Measurements from ENCODE around the gene TECPR2.
A peak's percentile ranks its signal among the peaks of the same experiment; 100 is the strongest.
"Not testable (repeated sequence)": the region's sequence is repeated elsewhere in the genome, so short reads cannot be mapped to it uniquely, and the experiment has no call there.

TECPR2 gene

GRCh38 chr14:102320671-102321455 is 41.9 kb upstream of the TECPR2 start:
- no peak for TF ChIP-seq POLR2A (IDR thresholded peaks at IDR 0.05; ENCODE audit: low read length)
- TF ChIP-seq GATA1 (IDR thresholded peaks at IDR 0.05; ENCODE audit: low read depth, low read length), result no peak
- DNase-seq, result no peak

- TF ChIP-seq GATA1 (IDR thresholded peaks at IDR 0.05; ENCODE audit: low read depth, low read length), result no peak
- TF ChIP-seq POLR2A (IDR thresholded peaks at IDR 0.05; ENCODE audit: low read length), result no peak
- no peak for DNase-seq
These were observed 41.0 kb upstream of the TECPR2 start for GRCh38 chr14:102321456-102322422.

- TF ChIP-seq GATA1 (IDR thresholded peaks at IDR 0.05; ENCODE audit: low read depth, low read length) (no peak), POLR2A (IDR thresholded peaks at IDR 0.05; ENCODE audit: low read length) (no peak)
- peak; percentile 57 to 59 for DNase-seq
These were observed 39.6 kb upstream of the TECPR2 start for GRCh38 chr14:102323102-102323501.

GRCh38 chr14:102325791-102326345 is 36.9 kb upstream of the TECPR2 start:
- TF ChIP-seq GATA1 (IDR thresholded peaks at IDR 0.05; ENCODE audit: low read depth, low read length), result no peak
- TF ChIP-seq POLR2A (IDR thresholded peaks at IDR 0.05; ENCODE audit: low read length), result no peak
- DNase-seq, result no peak

- TF ChIP-seq POLR2A (IDR thresholded peaks at IDR 0.05; ENCODE audit: low read length) (no peak), GATA1 (IDR thresholded peaks at IDR 0.05; ENCODE audit: low read depth, low read length) (no peak)
These were observed 36.2 kb upstream of the TECPR2 start for GRCh38 chr14:102326583-102326982.

GRCh38 chr14:102329381-102329780 is 33.4 kb upstream of the TECPR2 start:
- DNase-seq, result not testable (repeated sequence)

More at GRCh38 chr14:102326583-102326982, 36.2 kb upstream of the TECPR2 start:
- no peak for DNase-seq

- no peak for DNase-seq
- TF ChIP-seq GATA1 (IDR thresholded peaks at IDR 0.05; ENCODE audit: low read depth, low read length) (no peak), POLR2A (IDR thresholded peaks at IDR 0.05; ENCODE audit: low read length) (no peak)
These were observed 31.9 kb upstream of the TECPR2 start for GRCh38 chr14:102330806-102331205.

- DNase-seq, result no peak
- no peak for TF ChIP-seq GATA1 (IDR thresholded peaks at IDR 0.05; ENCODE audit: low read depth, low read length)
- TF ChIP-seq POLR2A (IDR thresholded peaks at IDR 0.05; ENCODE audit: low read length), result no peak
These were observed 29.4 kb upstream of the TECPR2 start for GRCh38 chr14:102333390-102333789.

GRCh38 chr14:102333795-102334705 is 28.7 kb upstream of the TECPR2 start:
- TF ChIP-seq GATA1 (IDR thresholded peaks at IDR 0.05; ENCODE audit: low read depth, low read length) (no peak), POLR2A (IDR thresholded peaks at IDR 0.05; ENCODE audit: low read length) (no peak)
- DNase-seq, result no peak

- TF ChIP-seq POLR2A (IDR thresholded peaks at IDR 0.05; ENCODE audit: low read length), result no peak
These were observed 27.6 kb upstream of the TECPR2 start for GRCh38 chr14:102335163-102335562.

GRCh38 chr14:102338724-102339123 is 24.0 kb upstream of the TECPR2 start:
- no peak for TF ChIP-seq POLR2A (IDR thresholded peaks at IDR 0.05; ENCODE audit: low read length)
- no peak for TF ChIP-seq GATA1 (IDR thresholded peaks at IDR 0.05; ENCODE audit: low read depth, low read length)
- no peak for DNase-seq

More at GRCh38 chr14:102335163-102335562, 27.6 kb upstream of the TECPR2 start:
- DNase-seq, result no peak

- TF ChIP-seq GATA1 (IDR thresholded peaks at IDR 0.05; ENCODE audit: low read depth, low read length), result no peak
- no peak for TF ChIP-seq POLR2A (IDR thresholded peaks at IDR 0.05; ENCODE audit: low read length)
- no peak for DNase-seq
These were observed 21.2 kb upstream of the TECPR2 start for GRCh38 chr14:102341566-102341965.

- TF ChIP-seq GATA1 (IDR thresholded peaks at IDR 0.05; ENCODE audit: low read depth, low read length) (no peak), POLR2A (IDR thresholded peaks at IDR 0.05; ENCODE audit: low read length) (no peak)
- DNase-seq, result no peak
These were observed 20.5 kb upstream of the TECPR2 start for GRCh38 chr14:102342238-102342637.

Measured in erythroblast (primary cell).